Endothelial cell of hepatic sinusoid (primary cell): ENCODE data around the gene ADPRM.

Experiments
- in situ Hi-C: cut with HindIII; loops from 2 replicates; pipeline ENCODE4 v1.10.0; 2017; ENCODE audit warnings: low sequenced_read_pairs

Gene ADPRM

DNA sequence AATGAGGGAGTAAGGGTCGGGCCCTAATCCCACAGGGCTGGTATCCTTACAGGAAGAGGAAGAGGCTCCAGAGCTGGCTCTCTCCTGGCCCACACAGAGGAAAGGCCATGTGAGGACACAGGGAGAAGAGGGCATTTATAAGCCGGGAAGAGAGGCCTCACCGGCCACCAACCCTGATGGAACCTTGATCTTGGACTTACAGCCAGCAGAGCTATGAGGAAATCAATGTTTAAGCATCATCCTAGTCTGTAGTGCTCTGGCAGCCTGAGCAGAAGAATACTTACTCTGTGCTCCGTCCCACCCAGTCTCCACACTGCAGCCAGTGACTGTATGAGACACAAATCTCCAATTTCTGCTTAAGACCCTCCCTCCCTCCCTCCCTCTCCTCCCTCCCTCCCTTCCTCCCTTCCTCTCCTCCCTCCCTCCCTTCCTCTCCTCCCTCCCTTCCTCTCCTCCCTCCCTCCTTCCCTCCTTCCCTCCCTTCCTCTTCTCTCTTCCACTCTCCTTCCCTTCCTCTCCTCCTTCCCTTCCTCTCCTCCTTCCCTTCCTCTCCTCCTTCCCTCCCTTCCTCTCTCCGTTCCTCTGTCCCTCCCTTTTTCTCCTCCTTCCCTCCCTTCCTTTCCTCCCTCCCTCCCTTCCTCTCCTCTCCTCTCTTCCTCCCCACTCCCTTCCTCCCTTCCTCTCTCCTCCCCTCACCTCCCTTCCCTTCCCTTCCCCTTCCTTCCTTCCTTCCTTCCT lies 41.3 kb downstream of the ADPRM start:
- in situ Hi-C loops, result no loop called here

DNA sequence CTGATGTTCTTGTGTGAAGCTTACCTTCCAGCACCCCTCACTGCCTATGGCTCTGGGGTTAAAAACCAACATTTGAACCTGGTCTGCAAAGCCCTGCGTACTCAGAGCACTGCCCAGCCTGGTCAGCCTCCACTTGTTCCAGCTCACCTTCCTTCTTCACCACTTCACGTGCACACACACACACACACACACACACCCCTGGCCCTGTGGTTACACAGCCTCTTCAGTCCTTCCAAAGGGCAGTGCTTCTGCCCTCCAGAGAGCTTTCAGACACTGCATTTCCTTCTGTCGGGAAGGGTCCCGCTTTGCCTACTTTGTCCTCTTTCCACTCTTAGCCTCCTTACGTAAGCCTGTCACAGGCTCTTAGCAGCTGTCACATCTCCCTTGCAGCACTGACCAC lies 42.0 kb downstream of the ADPRM start:
- in situ Hi-C loops, result no loop called here

DNA sequence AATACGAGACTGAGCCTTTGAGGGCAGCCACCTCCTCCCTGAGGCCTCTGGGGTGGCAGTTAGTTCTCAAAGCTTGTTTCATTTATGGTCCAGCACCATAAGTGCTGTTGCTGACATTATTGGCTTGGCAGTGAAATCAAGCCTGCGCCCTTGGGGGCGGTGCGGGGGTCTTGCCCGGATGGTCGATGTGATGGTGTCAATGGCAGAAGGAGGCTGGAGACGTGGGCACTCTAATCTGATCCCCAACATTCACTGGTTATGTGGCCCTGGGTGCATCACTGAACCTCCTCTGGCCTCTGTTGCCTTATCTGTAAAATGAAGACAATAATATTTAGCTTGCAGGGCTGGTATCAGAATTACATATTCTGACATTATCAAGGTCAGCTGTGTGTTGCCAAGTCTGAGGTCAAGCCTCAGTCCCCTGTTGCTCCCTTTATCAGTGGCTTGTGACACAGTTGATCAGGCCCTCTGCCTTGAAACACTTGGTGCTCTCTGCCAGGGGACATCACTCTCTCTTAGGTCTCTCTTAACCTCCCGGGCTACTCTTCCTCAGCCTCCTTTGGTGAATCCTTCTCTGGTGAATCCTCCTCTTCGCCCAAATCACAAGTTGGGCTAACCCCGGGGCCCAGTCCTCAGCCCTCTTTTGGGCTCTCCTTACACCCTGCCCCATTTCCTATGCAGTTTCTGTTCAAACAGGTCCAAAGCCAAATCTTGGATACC lies 44.2 kb downstream of the ADPRM start:
- in situ Hi-C loops, result no loop called here

DNA sequence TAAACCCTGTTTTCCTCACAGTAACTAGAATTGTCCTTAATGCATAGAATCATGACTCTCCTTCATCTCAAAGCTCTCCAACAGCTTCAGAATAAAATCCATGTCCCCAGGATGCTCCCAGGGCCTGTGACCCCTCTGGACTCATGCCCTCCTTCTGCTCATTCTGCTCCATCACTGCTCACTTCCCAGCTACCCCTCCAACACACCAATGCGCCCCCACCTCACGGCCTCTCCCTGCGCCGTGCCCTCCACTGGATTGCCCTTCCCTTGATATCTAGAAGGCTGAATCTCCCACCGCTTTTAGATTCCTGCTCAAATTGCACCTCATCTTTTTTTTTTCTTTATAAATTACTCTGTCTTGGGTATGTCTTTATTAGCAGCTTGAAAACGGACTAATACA lies 45.0 kb downstream of the ADPRM start:
- in situ Hi-C loops, result no loop called here

DNA sequence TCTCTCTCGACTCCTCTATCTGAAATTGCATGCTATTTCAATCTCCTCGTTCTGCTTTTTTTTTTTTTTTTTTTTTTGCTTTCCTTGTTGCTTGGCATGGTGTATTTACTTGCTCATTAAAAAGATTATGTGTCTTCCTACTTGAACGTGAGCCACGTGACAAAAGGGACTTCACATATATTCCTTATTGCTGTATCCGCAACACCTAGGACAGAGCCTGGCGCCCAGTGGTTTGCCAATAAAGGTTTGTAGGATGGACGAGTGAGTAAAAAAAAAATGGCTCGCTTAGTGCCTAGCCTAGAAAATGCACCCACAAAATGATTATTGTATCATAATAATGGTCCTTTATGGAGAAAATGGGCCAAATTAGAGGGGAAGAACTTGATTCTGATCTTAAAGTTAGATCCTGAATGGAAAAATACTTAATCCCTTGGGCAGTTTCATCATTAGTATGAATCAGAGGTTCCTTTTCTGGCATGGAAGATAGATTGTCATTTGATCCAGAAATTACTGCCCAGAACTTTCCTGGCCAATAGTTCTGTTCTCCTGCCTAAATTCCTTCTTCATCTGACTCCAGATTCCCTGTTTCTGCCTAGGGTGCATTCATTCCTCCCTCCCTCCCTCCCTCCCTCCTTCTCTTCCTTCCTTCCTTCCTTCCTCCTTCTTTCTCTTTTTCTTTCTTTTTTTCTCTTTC lies 46.1 kb downstream of the ADPRM start:
- in situ Hi-C loops, result no loop called here

DNA sequence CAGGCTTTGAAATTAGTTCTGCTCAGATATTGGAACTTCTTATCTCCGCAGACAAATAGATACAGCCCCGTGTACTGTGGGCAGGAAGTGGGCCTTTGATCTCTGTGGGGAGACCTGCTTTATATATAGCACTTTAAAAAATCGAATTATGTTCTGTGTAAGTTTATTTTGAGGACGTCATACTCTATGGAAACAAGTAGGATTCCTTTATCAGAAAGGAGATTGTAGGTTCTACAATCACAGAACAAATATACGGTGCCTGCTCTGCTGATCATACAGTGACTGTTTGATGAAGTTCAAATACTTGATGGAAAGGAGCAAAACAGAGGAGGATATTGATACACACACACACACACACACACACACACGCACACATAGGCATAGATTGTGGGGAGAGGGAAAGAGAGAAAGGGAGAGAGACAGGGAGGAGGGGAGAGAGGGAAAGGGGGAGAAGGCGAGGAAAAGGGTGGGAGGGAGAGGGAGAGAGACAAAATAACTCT lies 47.2 kb downstream of the ADPRM start:
- in situ Hi-C loops, result no loop called here

DNA sequence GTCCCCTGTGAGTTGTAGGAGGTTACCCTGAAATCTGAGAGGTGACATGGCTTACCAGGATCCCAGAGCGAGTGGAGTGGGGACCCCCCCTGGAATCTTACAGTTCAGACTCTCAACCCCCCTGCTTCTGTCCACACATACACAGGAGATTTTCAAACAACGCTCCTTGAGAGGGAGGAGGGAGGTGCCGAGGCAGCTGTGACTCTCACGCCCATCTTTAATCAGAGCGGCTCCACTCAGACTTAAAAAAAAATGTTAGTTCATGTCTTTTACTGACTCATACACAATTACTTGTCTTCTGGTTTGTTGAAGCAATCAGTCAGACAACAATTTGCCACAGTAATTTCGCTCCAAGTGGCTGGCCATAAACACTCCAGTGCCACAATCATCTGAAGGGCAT lies 47.8 kb downstream of the ADPRM start:
- in situ Hi-C loops, result no loop called here

DNA sequence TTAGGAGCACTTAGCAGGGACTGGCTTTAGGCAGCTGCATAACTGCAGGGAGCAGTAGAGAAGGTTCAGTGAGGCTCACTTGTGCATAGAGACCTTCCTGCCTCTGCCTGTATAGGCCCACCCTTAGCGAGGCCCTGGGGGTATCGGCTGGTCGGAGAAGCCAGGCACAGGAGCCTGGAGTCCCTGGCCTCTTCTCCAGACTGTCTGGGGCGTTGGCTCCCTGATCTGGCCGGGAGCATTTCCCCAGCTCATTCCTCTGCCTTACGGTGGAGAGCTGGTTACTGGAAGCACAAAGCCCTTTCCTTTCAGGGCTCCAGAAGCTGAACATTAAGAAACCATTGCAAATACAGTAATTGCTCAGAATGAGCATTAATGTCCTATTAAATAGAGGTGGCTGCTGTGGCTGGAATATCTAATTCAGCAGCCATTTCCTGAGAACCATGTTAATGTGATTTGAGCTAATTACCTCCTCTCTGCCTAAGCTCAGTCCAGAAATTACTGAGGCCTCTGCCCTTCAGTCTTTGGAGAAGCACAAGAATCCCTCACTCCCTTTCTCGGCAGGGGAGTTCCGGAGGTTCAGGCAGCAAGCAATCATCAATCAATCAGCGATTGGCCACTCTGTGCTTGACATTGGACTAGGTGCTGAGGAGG lies 51.3 kb downstream of the ADPRM start:
- in situ Hi-C loops, result no loop called here

DNA sequence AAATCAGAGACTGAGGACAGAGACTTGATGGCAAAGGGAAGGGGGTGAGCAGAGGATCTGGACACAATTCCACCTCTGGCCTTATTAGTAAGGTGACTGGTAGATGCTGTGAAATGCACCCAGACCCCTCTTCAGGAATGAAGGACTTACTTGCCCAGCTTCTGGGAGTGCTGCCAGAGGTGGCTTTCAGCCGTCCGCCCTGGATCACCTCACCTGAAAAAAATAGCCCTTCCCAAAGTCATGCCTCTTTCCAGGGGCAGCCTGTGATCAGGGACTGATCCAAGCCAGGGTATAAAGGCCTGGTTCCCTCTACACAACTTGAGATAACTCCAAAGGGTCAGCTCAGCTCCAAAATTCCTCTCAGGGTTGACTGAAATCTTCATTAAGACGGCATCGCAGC lies 52.8 kb downstream of the ADPRM start:
- in situ Hi-C loops, result no loop called here

DNA sequence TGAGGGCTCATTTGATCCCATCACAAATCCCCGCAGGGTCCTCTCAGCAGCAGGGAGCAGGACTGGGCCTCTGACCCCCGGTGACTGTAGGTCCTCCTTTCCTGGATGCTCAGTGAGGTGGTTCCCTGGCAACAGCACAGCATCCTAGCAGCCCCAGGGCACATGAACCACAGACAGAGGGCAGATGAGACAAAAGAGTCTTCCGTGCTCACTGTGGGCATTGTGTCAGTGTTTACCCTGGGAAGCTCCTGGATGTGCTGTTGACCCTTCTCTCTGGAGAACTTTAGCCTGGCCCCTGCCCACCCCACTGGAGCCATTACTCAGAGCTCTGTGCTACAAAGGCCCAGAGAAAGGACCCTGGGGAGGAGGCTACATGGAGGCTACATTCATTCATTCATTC lies 54.2 kb downstream of the ADPRM start:
- in situ Hi-C loops, result no loop called here

DNA sequence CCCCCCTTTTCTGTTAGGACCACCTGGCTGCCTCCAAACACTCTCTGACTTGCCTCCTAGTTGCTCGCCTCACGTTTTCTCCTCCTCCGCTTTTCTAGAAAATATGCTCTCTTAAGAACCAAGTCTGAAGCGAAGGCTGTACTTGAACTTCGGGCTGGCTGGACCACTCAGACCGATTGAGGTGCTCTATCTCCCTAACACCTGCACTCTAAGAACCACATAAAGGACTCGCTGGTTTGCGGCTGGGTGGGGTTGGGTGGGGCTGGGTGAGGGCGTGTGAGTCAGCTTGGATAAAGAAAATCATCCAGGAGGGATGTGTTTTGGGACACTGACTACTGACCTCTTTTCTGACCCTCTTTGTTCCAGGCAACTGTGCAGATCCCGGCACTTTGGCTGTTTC lies 55.3 kb downstream of the ADPRM start:
- in situ Hi-C loops, result no loop called here

DNA sequence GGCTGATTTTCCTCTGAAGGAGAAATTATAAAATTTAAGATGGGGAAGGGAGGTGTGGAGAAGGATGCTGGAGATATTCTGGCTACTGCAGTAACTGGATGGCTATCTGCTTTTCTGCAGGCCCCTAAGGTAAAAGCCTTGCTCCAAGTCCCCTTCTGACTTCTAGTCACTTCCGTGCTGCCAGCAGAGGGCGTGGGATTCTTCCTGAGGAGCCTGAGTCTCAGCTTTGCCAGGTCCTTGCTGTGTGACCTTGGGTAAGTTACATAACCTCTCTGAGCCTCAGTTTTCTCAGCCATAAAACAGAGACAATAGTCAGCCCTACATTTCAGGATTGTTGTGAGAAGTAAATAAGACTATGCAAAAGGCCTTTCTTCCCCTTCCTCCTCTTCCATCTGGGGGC lies 56.7 kb downstream of the ADPRM start:
- in situ Hi-C loops, result no loop called here

DNA sequence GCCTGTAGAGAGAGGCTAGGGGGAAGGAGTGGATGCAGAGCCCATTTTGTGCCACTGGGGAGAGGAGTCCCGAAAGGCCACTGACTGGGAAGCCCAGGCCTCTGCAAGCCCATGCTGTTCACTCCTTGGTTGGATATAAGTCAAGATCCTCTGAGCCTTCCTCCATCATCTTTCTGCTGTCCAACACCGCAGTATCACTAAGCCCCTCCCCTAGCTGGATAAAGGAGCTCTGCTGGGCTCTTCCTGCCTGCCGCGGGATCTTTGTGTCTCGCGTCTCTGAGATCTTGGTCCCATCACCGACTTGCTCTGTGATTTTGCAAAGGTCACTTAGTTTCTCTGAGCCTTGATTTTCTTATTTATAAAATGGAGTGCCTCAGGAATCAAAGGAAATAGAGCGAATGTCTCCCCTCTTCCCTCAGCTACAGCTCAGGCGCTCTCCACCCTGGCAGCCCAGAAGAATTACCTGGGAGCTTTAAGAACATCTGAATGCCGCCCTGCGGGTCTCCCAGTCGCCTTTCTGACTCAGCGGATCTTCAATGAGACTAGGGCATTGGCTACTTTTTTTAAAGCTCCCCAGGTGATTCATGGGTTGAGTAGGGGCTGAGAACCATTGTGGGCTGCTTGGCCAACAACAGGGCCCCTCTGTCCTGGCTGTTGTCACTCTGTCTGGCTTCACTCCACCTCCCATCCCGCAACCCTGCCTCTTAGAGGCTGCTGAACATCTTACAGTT lies 57.6 kb downstream of the ADPRM start:
- in situ Hi-C loops, result no loop called here

DNA sequence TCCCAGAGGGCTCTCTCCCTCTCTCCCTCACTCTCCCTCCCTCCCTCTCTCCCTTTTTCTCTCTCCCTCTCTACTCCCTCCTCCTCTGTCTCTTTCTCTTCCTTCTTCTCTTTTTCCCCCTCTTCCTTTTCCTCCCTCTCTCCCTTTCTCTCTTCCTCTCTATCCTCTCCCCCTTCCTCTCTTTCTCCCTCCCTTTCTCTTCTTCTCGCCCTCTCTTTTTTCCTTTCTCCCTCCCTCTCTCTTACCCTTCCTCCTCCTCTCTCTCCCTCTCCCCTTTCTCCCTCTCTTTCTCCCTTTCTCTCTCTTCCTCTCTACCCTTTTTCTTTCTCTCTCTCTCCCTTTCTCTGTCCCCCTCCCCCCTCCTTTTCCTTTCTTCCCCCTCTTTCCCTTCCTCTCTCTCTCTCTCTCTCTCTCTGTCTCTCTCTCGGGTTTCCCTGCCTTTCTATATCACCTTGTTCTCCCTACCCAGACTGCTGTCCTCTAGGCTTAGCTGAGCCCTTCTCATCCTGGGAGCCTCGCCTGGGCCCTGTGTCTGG lies 58.3 kb downstream of the ADPRM start:
- in situ Hi-C loops, result no loop called here

DNA sequence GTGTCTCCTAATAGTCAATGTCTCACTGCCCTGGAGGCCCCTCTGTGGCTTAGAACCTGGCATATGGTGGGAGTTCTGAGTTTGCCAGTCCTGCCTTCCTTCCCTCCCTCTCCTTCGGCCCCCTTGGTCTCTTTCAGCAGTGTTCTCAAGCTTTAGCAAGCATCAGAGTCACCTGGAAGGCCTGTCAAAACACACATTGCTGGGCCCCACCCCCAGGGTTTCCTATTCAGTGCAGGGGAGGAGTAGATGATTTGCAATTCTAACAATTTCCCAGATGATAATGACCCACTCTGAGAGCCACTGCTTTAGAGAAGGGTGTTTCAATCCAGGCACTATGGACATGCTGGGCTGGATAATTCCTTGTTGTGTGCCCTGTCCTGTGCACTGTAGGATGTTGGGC lies 58.8 kb downstream of the ADPRM start:
- in situ Hi-C loops, result no loop called here

DNA sequence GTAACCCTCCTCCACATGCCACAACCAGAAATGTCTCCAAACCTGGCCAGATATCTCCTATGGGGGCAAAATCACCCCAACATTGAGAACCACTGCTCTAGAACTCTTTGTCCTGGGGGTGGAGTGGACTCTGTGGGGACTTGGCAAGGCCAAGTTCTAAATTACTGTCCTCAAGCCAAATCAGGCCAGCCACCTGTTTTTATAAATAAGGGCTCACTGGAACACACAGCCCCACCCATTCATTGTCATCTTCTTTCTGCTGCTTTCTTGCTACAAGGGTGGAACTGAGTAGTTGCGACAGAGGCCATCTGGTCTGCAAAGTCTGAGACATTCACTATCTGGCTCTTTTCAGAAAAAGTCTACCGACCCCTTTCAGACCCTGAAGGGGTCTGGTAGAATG lies 59.2 kb downstream of the ADPRM start:
- in situ Hi-C loops, result no loop called here

DNA sequence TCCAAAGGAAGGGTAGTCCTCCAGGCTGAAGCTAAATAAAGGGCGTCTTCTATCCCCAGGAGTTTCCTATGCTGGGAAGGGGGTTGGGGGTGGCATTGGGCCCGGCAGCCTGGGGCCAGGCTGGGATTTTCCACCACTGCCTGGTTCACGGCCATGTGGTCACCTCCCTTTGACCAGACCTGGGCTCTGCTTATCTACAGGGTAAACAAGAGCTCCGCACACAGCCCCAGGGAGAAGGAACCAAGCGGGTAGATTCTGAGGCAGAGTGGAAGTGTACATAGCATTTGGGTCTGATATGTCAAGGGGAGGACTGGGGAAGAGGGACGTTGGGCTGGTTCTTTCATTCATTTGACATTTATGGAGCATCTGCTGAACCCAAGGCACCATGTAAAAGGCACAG lies 59.7 kb downstream of the ADPRM start:
- in situ Hi-C loops, result no loop called here

DNA sequence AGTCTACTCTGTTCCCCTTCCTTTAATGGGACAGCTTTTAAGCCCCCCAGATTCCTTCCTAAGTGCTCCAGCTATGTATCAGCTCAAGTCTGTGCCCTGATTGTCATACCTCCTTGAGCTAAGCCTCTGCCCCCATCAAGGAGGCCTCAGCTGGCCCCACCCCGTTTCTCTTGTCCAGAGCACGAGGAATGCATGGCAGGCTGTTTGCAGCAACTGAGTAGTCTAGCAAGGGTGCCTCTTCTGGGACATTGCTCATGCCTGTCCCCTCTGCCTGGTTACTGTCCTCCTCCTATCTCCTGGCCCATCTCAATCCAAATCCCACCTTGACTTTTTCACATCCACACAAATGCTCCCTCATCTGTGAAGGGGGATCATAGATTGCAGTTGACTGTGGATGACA lies 60.3 kb downstream of the ADPRM start:
- in situ Hi-C loops, result no loop called here

DNA sequence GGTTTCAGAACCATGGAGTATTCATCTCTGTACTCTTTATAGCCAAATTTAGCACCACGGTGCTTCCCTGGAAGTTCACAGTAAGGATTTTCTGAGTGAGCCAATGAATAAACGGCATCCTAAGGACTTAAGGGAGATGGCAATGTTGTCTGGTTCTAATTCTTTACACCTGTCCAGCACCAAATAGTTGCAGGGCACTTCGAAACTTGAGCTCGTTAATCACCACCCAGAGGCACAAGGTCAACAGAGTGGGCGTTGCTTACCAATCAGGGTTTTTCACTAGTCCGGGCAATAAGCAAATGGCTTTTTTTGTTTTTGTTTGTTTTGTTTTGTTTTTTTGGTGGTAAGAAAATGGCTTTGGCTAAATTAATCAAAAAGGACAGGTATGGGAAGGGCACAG lies 60.7 kb downstream of the ADPRM start:
- in situ Hi-C loops, result no loop called here
